ENCODE data around the gene APCDD1L. TPM values are rescaled to one million over a fixed set of nuclear protein-coding genes. Genes with fewer than 3 reads are reported as not detected.
"Not testable (repeated sequence)": the region's sequence is repeated elsewhere in the genome, so short reads cannot be mapped to it uniquely, and the experiment has no call there.

APCDD1L gene
- total RNA-seq, 1 donor from 2014 or later = not detected

DNA sequence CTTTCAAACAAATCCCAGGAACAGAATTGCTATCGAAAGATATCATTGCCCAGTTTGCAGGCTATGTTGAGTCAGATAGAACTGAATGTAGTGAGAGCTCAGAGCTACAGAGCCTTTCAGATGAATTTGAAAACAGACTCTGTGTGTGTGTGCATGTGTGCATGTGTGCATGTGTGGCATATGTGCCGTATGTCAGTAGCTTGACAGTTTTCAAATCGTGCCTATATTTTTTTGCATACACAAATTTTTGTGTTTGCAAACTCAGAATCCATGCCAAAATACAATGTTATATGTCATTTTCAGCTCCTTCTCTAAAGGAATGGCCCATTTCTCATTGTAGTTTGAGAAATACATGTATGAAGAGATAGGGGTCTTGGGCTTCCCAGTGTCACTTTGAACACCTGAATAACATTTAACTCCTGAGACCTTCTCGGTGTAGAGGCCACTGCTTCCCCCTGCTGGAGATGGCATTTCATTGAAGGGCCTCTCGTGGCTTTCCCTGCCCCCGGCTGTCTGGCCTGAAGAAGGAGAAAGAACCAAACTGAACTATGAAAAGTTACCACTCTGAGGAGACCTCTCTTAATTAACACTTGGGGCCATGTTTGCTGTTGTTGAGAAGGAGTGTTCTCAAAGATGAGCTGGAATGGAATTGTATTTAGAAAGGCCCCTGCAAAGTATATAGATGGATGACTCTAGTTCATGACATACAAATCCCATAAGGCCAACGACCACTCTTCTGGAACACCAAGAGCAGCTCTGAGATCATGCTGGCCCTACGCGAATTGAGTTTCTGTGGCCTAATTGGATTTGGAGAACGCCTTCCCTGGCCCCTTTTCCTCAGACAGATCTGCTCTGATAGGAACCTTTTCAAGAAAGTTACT, 67.4 kb downstream of the APCDD1L start:
- FAIRE-seq = no peak
- no peak for DNase-seq (ENCODE audit: low spot score in 2 of 2)

GRCh38 chr20:58446960-58447265, 68.3 kb downstream of the APCDD1L start:
- no peak for FAIRE-seq
- DNase-seq (ENCODE audit: low spot score in 2 of 2) = no peak

DNA sequence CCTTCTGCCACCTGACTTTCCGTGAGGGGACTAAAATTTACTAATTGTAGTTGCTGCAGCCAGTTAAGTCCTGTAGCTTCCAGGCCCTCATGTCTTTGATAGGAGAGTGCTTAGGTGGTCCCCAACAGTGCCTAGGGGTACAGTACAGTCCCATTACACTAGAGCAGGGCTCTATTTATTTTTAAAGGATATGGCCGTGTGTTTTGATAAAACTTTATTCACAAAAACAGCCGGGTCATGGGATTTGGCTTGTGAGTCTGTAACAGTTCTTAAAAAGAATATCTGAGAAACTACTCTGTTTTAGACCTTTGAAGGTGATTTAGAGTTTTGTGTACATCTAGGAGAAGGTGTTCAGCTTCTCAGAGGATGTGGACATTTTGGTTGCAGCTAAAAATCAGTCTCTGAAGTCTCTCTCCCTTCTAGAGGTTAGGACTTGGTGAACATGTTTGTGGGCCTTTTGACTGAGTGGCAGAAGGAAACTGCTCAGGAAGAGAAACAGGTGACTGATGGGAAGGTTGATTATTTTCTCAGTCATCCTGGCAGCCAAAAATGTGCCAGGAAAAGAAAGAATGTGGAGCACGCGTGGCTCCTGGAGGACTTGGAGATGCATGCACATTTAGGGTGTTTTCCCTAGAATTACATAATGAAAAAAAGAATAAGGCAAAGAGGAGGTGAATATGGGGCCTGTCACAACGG, 68.8 kb downstream of the APCDD1L start:
- DNase-seq (ENCODE audit: low spot score in 2 of 2) = no peak
- FAIRE-seq = no peak

GRCh38 chr20:58444746-58445255, 70.4 kb downstream of the APCDD1L start:
- no peak for DNase-seq (ENCODE audit: low spot score in 2 of 2)
- FAIRE-seq = no peak

DNA sequence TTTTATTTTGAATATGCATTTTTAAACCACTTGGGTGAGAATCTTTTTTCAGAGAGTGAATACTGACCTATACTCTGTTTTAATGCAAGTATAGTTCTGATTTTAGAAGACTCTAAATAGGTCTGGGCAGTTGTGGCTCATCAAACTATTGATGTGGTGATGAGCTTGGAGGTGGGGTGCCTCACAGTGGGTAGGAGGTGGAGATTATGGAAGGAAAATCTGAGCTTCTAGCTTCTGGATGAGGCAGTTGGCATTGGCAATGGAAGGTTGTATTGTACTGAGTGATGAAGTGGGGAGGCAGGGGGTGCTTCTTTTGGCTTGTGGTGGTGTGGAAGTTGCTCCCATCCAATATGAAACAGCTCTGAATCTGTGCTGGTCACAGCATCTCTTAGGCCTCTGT, 73.5 kb downstream of the APCDD1L start:
- FAIRE-seq (no peak), DNase-seq (ENCODE audit: low spot score in 2 of 2) (no peak)

- DNase-seq (ENCODE audit: low spot score in 2 of 2) = no peak
- FAIRE-seq = no peak
These were observed 75.0 kb downstream of the APCDD1L start for GRCh38 chr20:58440021-58440767.

DNA sequence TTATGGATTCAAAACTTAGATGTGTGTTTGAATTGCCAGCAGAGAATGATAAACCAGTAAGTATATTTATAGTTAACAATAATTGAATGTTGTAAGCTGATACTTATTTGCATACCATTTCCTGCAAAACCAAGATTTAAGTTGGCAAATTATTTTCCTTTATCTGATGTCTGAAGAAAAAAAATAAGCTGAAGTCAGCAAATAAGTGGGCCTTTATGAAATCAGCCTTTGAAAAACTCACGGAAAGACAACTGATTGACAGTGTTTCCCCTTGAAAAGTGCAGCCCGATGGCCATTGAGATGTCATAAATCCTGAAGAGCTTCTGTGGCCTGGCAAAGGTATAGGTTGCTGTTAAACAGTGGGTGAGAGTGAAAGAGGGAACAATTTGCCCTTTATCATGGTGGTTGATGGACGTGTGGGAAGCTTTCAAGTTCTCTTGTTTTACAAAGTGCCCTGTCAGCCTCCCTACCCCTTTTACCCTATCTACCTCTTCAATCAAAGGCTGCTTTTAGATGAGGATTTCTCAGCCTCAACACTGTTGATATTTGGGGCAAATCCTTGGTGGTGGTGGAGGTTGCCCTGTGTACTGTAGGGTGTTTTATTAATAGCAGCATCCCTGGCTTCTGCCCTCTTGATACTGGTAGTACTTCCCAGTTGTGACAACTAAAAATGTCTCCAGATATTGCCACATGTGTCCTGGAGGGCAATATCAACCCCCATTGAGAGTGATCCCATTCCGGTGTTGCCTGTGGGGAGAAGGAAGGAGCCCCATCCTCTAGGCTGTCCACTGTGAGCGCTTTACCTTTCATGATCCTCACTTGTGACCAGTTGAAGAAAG, 76.0 kb downstream of the APCDD1L start:
- FAIRE-seq (no peak), DNase-seq (ENCODE audit: low spot score in 2 of 2) (no peak)

DNA sequence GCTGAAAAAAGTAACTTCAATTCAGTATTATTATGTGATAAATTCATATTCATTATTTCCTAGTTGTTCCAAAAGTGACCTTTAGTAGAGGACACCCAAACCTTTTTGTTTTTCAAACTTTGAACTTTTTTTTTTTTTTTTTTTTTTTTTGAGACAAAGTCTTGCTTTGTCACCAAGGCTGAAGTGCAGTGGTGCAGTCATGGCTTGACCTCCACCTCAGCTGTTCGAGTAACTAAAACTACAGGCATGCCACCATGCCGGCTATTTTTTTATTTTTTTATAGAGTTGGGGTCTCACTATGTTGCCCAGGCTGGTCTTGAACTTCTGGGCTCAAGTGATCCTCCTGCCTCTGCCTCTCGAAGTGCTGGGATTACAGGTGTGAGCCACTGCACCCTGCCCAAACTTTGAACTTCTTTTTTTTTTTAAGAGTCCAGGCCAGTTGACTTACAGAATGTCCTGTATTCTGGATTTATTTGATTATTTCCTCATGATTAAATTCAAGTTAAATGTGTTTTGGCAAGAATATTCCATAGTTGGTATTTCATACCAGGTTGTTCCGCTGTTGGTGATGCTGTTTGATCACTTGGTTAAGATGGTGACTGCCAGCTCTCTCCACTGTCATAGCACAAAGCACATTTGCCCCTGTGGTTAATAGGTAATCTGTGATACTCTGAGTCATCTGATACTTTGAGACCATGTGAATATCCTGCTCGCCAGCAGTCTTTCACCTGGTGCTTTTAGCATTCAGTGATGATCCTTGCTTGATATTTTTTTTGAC, 78.1 kb downstream of the APCDD1L start:
- no peak for DNase-seq (ENCODE audit: low spot score in 2 of 2)
- no peak for FAIRE-seq

DNA sequence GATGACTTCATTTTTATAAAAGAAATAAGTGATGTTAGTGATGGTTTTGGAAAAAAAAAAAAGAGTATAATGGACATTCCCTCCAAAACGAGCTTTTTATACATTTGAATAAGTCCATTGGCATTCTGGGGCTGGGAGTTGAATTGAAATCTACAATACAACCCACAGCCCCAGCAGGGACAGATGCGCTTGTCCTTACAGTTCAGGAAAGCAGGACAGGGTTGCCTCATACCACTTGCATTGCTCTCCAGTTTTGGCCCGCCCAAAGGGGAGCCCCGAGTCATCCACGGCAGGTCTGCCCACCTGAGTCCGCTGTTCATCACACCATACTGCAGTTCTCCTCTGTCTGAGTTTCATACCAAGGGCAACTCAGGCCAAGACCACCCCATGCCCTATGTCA, 80.0 kb downstream of the APCDD1L start:
- FAIRE-seq (no peak), DNase-seq (ENCODE audit: low spot score in 2 of 2) (no peak)

GRCh38 chr20:58434326-58434725, 80.9 kb downstream of the APCDD1L start:
- no peak for FAIRE-seq
- DNase-seq (ENCODE audit: low spot score in 2 of 2) = no peak

DNA sequence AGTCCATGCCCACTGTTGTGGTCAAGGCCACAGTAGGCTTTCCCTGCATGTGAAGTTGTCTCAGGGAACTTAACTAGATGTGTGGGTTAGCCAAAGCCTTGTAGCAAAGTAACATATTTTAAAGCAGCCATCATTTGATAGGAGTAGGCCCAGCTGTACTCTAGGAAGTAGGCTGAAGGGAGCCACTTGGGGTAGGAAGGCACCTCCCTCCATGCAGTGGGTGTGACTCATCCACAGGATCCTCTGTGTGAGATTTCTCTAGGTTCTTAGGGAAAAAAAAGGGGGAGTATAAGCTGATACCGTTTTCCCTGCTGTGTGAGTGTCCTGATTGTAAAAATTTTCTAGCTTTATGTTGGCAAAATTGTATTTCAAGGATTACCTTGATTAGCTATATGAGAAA, 81.4 kb downstream of the APCDD1L start:
- FAIRE-seq = no peak
- DNase-seq (ENCODE audit: low spot score in 2 of 2) = no peak

- DNase-seq (ENCODE audit: low spot score in 2 of 2) (no peak), FAIRE-seq (no peak)
These were observed 82.1 kb downstream of the APCDD1L start for GRCh38 chr20:58433029-58433647.

GRCh38 chr20:58432186-58432954, 82.8 kb downstream of the APCDD1L start:
- FAIRE-seq = no peak

DNA sequence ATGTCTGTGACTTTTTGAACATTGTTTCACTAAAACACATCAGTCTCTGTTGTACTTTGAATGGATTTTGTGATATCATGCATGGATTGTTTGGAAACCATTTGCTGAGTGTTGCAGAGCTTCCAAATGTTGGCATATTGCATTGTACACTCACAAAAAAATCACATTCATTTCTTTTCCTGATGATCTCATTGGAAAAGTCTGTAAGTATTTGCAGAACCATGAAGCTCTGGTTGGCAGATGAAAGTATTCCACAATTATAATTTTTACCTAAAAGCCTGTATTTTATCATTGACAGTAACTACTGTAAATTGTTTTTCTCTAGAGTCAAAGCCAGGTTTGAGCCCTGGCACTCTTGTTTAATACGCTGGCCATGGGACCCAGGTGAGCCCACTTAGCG, 84.1 kb downstream of the APCDD1L start:
- DNase-seq (ENCODE audit: low spot score in 2 of 2) (no peak), FAIRE-seq (no peak)

More at GRCh38 chr20:58432186-58432954, 82.8 kb downstream of the APCDD1L start:
- no peak for DNase-seq (ENCODE audit: low spot score in 2 of 2)

DNA sequence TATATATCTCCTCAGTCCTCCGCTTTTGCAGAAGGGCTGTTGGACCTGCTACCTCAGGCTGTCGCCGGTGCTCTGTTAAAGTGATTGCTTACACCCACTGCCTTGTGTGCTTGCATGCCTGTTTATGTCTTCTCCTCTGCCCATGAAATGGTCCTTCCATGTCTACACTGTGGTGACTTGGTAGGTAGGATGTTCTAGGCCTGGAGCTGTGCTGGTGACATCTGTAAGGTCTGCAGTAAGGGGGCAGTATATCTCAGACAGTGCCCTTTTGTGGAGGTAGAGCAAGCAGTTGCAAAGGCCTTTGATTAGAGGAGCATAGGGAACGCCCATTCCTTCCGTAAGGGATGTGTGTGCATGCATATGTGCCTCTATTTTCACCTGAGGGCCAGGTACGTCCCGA, 85.9 kb downstream of the APCDD1L start:
- FAIRE-seq (no peak), DNase-seq (ENCODE audit: low spot score in 2 of 2) (no peak)

- no peak for DNase-seq (ENCODE audit: low spot score in 2 of 2)
- no peak for FAIRE-seq
These were observed 86.8 kb downstream of the APCDD1L start for GRCh38 chr20:58428364-58428763.

DNA sequence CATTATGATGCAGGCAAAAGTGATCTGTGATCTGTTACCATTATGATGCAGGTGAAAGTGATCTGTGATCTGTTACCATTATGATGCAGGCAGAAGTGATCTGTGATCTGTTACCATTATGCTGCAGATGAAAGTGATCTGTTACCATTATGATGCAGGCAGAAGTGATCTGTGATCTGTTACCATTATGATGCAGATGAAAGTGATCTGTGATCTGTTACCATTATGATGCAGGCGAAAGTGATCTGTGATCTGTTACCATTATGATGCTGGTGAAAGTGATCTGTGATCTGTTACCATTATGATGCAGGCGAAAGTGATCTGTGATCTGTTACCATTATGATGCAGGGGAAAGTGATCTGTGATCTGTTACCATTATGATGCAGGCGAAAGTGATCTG, 87.6 kb downstream of the APCDD1L start:
- not testable (repeated sequence) for FAIRE-seq

More for the DNA sequence above, 87.6 kb downstream of the APCDD1L start:
- DNase-seq (ENCODE audit: low spot score in 2 of 2) = not testable (repeated sequence)
